C4-2B (cell line): ENCODE measurements around the gene SSH2.

Experiments
- CTCF ChIP-seq: fragments of 450-650 bp; conservative IDR thresholded peaks from 2 replicates; pipeline ENCODE4 v1.5.1; 2017; ENCODE audit warnings: mild to moderate bottlenecking
- ZFX ChIP-seq: fragments of 450-650 bp; IDR thresholded peaks from 2 replicates; pipeline ENCODE4 v1.6.1; 2017

DNA sequence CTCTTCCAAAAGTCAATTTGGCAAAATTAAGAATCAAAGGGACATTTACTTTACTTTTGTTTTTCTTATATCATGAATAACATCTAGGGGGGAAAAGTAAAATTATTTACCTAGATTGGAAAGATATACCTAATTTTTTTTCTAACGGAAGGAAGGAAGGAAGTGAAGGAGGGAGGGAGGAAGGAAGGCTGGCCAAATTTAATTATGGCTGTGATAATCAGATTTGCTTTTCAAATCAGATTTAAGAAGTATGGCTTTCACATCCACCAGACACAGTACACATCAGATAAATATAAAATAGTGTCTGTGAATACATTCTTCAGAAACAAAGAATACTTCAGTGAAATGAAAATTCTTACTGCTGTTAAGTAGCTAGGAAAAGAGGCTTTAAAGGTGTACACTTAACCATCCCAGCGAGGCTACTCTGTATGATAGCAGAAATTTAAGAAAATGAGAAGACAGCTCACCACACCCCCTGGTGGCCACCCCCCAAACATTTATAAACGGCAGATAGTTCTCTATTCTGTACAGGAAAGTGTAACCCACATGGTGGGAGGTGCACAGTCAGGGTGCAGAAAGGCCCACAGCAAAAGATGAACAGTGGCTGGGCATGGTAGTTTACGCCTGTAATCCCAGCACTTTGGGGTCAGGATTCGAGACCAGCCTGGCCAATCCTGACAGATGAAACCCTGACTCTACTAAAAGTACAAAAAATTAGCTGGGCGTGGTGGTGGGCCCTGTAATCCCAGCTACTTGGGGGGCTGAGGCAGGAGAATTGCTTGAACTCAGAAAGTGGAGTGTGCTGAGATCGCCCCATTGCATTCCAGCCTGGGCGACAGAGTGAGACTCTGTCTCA is 150.8 kb downstream of the SSH2 start:
- TF ChIP-seq CTCF (peak; percentile 88), ZFX (no peak)
